Gastroesophageal sphincter (tissue), 3 donors: ENCODE data around the gene SCAMP3.
"Not testable (repeated sequence)": the region's sequence is repeated elsewhere in the genome, so short reads cannot be mapped to it uniquely, and the experiment has no call there.

Experiments
- CTCF ChIP-seq, 4 experiments: fragments of 200-600 bp in 2 of 4; fragments of 450-650 bp in 2 of 4; sonication (generic) in 1 of 4; IDR thresholded peaks; one replicate each; pipeline ENCODE4 v1.5.1; 2017 to 2019; ENCODE audit warnings: antibody characterized with exemption in 4 of 4, mild to moderate bottlenecking in 2 of 4, moderate library complexity in 2 of 4
- POLR2A ChIP-seq, 2 donors: fragments of 450-650 bp; IDR thresholded peaks; one replicate each; pipeline ENCODE4 v1.6.1; 2017; ENCODE audit warnings: antibody characterized with exemption in 2 of 2, mild to moderate bottlenecking in 2 of 2, moderate library complexity in 1 of 2

- TF ChIP-seq CTCF, POLR2A (IDR thresholded peaks at IDR 0.05): not testable (repeated sequence)
These were observed 29.9 kb downstream of the SCAMP3 start for GRCh38 chr1:155232001-155232978.
